ENCODE results near the gene NUP88.

DNA sequence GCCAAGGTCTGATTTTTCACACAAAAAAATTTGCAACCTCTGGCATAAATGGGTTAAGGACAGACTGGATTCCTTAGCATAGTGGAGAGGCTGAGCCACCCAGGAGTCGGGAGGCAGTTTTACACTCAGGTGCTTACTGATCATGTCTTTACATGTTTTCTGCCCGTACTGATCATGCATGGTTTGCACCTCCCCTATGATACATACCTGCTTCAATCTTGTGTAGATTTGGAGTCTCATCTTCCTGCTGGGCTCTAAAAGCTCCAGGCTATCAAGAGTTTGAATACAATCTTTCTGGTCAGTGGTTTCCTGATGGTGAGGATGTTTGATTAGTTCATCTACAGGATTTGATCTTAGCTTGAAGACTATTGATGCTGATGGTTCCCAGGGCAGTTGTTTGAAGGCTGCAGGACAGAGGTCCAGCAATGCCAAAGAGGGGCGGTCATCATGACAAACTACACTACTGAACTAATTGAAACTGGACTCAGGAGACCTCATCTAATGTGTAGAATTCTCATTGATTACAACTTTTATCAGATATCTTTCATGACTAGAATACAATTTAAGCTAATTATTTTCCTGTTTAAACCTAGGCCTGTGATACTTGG lies 12.6 kb upstream of the NUP88 start:
- TF ChIP-seq EP300 (IDR thresholded peaks at IDR 0.05) = no peak
- TF ChIP-seq, protein P1, sequence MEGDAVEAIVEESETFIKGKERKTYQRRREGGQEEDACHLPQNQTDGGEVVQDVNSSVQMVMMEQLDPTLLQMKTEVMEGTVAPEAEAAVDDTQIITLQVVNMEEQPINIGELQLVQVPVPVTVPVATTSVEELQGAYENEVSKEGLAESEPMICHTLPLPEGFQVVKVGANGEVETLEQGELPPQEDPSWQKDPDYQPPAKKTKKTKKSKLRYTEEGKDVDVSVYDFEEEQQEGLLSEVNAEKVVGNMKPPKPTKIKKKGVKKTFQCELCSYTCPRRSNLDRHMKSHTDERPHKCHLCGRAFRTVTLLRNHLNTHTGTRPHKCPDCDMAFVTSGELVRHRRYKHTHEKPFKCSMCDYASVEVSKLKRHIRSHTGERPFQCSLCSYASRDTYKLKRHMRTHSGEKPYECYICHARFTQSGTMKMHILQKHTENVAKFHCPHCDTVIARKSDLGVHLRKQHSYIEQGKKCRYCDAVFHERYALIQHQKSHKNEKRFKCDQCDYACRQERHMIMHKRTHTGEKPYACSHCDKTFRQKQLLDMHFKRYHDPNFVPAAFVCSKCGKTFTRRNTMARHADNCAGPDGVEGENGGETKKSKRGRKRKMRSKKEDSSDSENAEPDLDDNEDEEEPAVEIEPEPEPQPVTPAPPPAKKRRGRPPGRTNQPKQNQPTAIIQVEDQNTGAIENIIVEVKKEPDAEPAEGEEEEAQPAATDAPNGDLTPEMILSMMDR (IDR thresholded peaks at IDR 0.05) = no peak

Measured in ovary (tissue), 3 donors.